Measurements from ENCODE around the gene LTF. TPM values are rescaled to one million over a fixed set of nuclear protein-coding genes. Genes with fewer than 3 reads are reported as not detected.

LTF gene
- total RNA-seq, 2 experiments from 2014 or later: not detected

GRCh38 chr3:46469680-46470357 is 5.1 kb upstream of the LTF start:
- H3K36me3 ChIP-seq (ENCODE audit: insufficient read depth, low read length): no peaks in the 10 kb centered on the region
- no peak overlapping the region for H3K4me3 ChIP-seq (ENCODE audit: low read depth, low read length, poor library complexity, severe bottlenecking)
- no peak overlapping the region for H3K27ac ChIP-seq (ENCODE audit: low read depth, low read length, poor library complexity, severe bottlenecking)

GRCh38 chr3:46468753-46469600 is 4.3 kb upstream of the LTF start:
- intact Hi-C loops (cut with micrococcal nuclease; ENCODE audit: unreplicated experiment): no loop called here
- H4K20me1 ChIP-seq (ENCODE audit: insufficient read depth, low read length): no peaks in the 10 kb centered on the region
- H3K9me3 ChIP-seq (ENCODE audit: low read length): no peaks in the 10 kb centered on the region
- no peaks in the 10 kb centered on the region for H3K4me1 ChIP-seq (ENCODE audit: insufficient read depth, low read length, poor library complexity, severe bottlenecking)
- H3K4me3 ChIP-seq (ENCODE audit: low read depth, low read length, poor library complexity, severe bottlenecking): no peak overlapping the region
- H3K27ac ChIP-seq (ENCODE audit: low read depth, low read length, poor library complexity, severe bottlenecking): no peak overlapping the region
- TF ChIP-seq EZH2phosphoT487 (IDR thresholded peaks at IDR 0.05; ENCODE audit: borderline replicate concordance, low read depth, low read length) (no peak), CTCF (conservative IDR thresholded peaks at IDR 0.05; ENCODE audit: low read length) (no peak)
- no TSS peak for BruUV-seq (replicated peaks)
- H3K4me2 ChIP-seq (ENCODE audit: low read length): no peak overlapping the region
- POLR2A ChIA-PET: no interaction called here
- CTCF ChIA-PET (ENCODE audit: unreplicated experiment): no interaction called here
- H3K79me2 ChIP-seq (ENCODE audit: insufficient read depth, low read depth, low read length): no peaks in the 10 kb centered on the region
- no peak for DNase-seq (ENCODE audit: low spot score)
- H3K36me3 ChIP-seq (ENCODE audit: insufficient read depth, low read length): no peaks in the 10 kb centered on the region
- no peaks in the 10 kb centered on the region for H3K9me2 ChIP-seq (ENCODE audit: insufficient read depth, low read length)
- no peak overlapping the region for H2AFZ ChIP-seq (ENCODE audit: low read length)

More at GRCh38 chr3:46469680-46470357, 5.1 kb upstream of the LTF start:
- ChIA-PET CTCF (ENCODE audit: unreplicated experiment) (interaction anchor here (0.5 to 0.7 kb wide), 3 partner anchors 14 to 1089 kb away, joined by 3 to 5 read pairs (median 3); no protein-coding TSS in a partner anchor), POLR2A (no interaction called here)
- Histone ChIP-seq H3K79me2 (ENCODE audit: insufficient read depth, low read depth, low read length) (no peaks in the 10 kb centered on the region), H4K20me1 (ENCODE audit: insufficient read depth, low read length) (no peaks in the 10 kb centered on the region), H3K9me2 (ENCODE audit: insufficient read depth, low read length) (no peaks in the 10 kb centered on the region), H3K4me2 (ENCODE audit: low read length) (no peak overlapping the region), H2AFZ (ENCODE audit: low read length) (no peak overlapping the region), H3K9me3 (ENCODE audit: low read length) (no peaks in the 10 kb centered on the region), H3K4me1 (ENCODE audit: insufficient read depth, low read length, poor library complexity, severe bottlenecking) (no peaks in the 10 kb centered on the region)
- BruUV-seq (replicated peaks): no TSS peak
- no peak for TF ChIP-seq CTCF (conservative IDR thresholded peaks at IDR 0.05; ENCODE audit: low read length)
- no peak for TF ChIP-seq EZH2phosphoT487 (IDR thresholded peaks at IDR 0.05; ENCODE audit: borderline replicate concordance, low read depth, low read length)
- DNase-seq (ENCODE audit: low spot score): no peak
- intact Hi-C loops (cut with micrococcal nuclease; ENCODE audit: unreplicated experiment): no loop called here
